ENCODE data around the gene MACO1.

Gene MACO1

DNA sequence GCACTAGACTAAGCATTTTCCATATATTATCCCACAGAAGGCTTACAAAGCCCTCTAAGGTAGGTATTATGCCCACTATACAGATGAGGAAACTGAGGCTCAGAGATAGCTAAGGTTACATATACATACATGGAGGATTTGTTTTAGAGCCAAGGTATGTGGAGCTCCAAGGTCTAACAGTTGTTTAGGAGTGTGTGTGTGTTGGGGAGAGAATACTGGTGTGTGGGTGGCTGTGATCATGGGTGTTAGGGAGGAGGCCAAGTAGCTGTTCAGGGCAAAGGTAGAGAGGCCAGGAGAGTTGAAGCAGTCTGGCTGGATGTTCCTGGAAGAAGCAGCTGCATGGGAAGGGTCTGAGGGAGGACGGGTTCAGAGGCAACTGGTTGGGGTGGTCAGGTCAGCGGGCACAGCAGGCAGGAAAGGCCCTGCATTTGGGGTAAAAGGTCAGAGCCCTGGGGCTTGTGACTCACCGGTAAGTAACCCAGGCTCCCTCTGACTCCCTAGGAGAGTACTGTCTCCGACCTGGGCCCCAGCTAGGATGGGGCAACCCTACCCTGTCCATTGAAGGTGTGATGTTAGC is 107.6 kb downstream of the MACO1 start:
- H3K4me1 ChIP-seq (ENCODE audit: insufficient read depth, low read length, severe bottlenecking), result no peaks in the 10 kb centered on the region
- no peaks in the 10 kb centered on the region for H3K36me3 ChIP-seq (ENCODE audit: insufficient read depth, low read length)
- H3F3A ChIP-seq (ENCODE audit: insufficient read depth, low read length), result no peaks in the 10 kb centered on the region
- H3K4me3 ChIP-seq (ENCODE audit: low read depth, low read length, poor library complexity, severe bottlenecking), result no peak overlapping the region
- H3K9ac ChIP-seq (ENCODE audit: low read length), result no peak overlapping the region
- H3K9me2 ChIP-seq (ENCODE audit: low read depth, low read length), result no peaks in the 10 kb centered on the region
- H4K20me1 ChIP-seq (ENCODE audit: insufficient read depth, low read length), result no peaks in the 10 kb centered on the region
- no peak overlapping the region for H3K27ac ChIP-seq (ENCODE audit: low read depth, low read length, poor library complexity, severe bottlenecking)
- no peaks in the 10 kb centered on the region for H3K79me2 ChIP-seq (ENCODE audit: insufficient read depth, low read length)
- no peak for TF ChIP-seq EZH2 (IDR thresholded peaks at IDR 0.05; ENCODE audit: borderline replicate concordance, low read length)
- TF ChIP-seq CTCF (IDR thresholded peaks at IDR 0.05; ENCODE audit: low read length), result no peak
- no peaks in the 10 kb centered on the region for H3K9me3 ChIP-seq (ENCODE audit: low read length)
- H2AFZ ChIP-seq (ENCODE audit: low read length), result no peak overlapping the region
- H3K27me3 ChIP-seq (ENCODE audit: insufficient read depth, low read length), result peaks cover 6% of the 10 kb centered on the region
- no peak overlapping the region for H3K4me2 ChIP-seq (ENCODE audit: low read length)

DNA sequence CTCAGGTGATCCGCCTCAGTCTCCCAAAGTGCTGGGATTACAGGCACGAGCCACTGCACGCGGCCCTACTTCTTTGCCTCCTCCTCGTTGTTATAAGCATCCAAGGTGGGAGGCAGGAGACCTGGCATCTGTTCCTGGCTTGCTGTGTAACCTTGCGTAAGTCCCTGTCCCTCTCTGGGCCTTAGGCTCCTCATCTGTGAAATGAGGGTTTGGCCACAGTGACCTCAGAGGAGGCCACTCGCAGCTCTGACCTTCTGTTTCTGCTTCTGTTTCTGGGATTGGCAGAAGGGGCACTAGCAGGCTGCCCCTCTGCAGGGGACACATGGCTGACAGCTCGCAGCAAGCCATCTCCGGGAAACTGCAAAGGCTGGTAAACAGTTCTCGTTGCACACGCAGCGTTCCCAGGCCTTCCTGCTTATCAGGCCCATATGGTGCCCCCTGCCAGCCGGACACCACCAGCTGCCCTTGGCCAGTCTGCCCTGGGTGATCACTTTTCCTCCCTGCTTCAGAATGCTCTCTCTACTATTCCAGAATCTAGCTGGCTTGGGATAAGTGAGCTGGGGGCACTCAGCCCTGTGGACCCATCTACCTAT is 110.1 kb downstream of the MACO1 start:
- H3K9me3 ChIP-seq (ENCODE audit: low read length), result no peaks in the 10 kb centered on the region
- no peak overlapping the region for H3K27ac ChIP-seq (ENCODE audit: low read depth, low read length, poor library complexity, severe bottlenecking)
- no peak overlapping the region for H2AFZ ChIP-seq (ENCODE audit: low read length)
- H4K20me1 ChIP-seq (ENCODE audit: insufficient read depth, low read length), result no peaks in the 10 kb centered on the region
- no peaks in the 10 kb centered on the region for H3K79me2 ChIP-seq (ENCODE audit: insufficient read depth, low read length)
- no peak overlapping the region for H3K9ac ChIP-seq (ENCODE audit: low read length)
- no peak overlapping the region for H3K4me3 ChIP-seq (ENCODE audit: low read depth, low read length, poor library complexity, severe bottlenecking)
- no peak for TF ChIP-seq EZH2 (IDR thresholded peaks at IDR 0.05; ENCODE audit: borderline replicate concordance, low read length)
- no peak for TF ChIP-seq CTCF (IDR thresholded peaks at IDR 0.05; ENCODE audit: low read length)
- H3F3A ChIP-seq (ENCODE audit: insufficient read depth, low read length), result no peaks in the 10 kb centered on the region
- H3K4me2 ChIP-seq (ENCODE audit: low read length), result no peak overlapping the region
- no peaks in the 10 kb centered on the region for H3K36me3 ChIP-seq (ENCODE audit: insufficient read depth, low read length)
- peaks cover 14% of the 10 kb centered on the region for H3K27me3 ChIP-seq (ENCODE audit: insufficient read depth, low read length)
- no peaks in the 10 kb centered on the region for H3K9me2 ChIP-seq (ENCODE audit: low read depth, low read length)
- peaks cover 10% of the 10 kb centered on the region for H3K4me1 ChIP-seq (ENCODE audit: insufficient read depth, low read length, severe bottlenecking)

GRCh38 chr1:25541425-25541824 is 110.7 kb downstream of the MACO1 start:
- TF ChIP-seq EZH2 (IDR thresholded peaks at IDR 0.05; ENCODE audit: borderline replicate concordance, low read length), result no peak
- no peak for TF ChIP-seq CTCF (IDR thresholded peaks at IDR 0.05; ENCODE audit: low read length)
- H3K4me1 ChIP-seq (ENCODE audit: insufficient read depth, low read length, severe bottlenecking), result peaks cover 10% of the 10 kb centered on the region
- no peaks in the 10 kb centered on the region for H3F3A ChIP-seq (ENCODE audit: insufficient read depth, low read length)
- H3K27ac ChIP-seq (ENCODE audit: low read depth, low read length, poor library complexity, severe bottlenecking), result no peak overlapping the region
- no peaks in the 10 kb centered on the region for H4K20me1 ChIP-seq (ENCODE audit: insufficient read depth, low read length)
- H2AFZ ChIP-seq (ENCODE audit: low read length), result no peak overlapping the region
- no peaks in the 10 kb centered on the region for H3K9me2 ChIP-seq (ENCODE audit: low read depth, low read length)
- H3K36me3 ChIP-seq (ENCODE audit: insufficient read depth, low read length), result no peaks in the 10 kb centered on the region
- no peak overlapping the region for H3K4me3 ChIP-seq (ENCODE audit: low read depth, low read length, poor library complexity, severe bottlenecking)
- peaks cover 14% of the 10 kb centered on the region for H3K27me3 ChIP-seq (ENCODE audit: insufficient read depth, low read length)
- no peaks in the 10 kb centered on the region for H3K79me2 ChIP-seq (ENCODE audit: insufficient read depth, low read length)
- H3K9me3 ChIP-seq (ENCODE audit: low read length), result no peaks in the 10 kb centered on the region
- no peak overlapping the region for H3K9ac ChIP-seq (ENCODE audit: low read length)
- H3K4me2 ChIP-seq (ENCODE audit: low read length), result no peak overlapping the region
